Retinal pigment epithelial cell (primary cell): ENCODE measurements around the gene CNTN4.

ENCODE experiments used
- DNase-seq: peaks from one replicate; pipeline ENCODE4 v3.0.0-alpha.2; 2010; ENCODE audit warnings: low read depth
- H3K4me3 ChIP-seq: 2 replicates; pipeline ENCODE4 v1.5.1; 2011; ENCODE audit warnings: mild to moderate bottlenecking, low read length, control low read depth, moderate library complexity
- TF ChIP-seq, protein P1 (sequence below): conservative IDR thresholded peaks from 2 replicates; pipeline ENCODE4 v1.5.1; 2011; ENCODE audit warnings: low read depth, low read length, control low read depth, inconsistent platforms

CNTN4 gene

DNA sequence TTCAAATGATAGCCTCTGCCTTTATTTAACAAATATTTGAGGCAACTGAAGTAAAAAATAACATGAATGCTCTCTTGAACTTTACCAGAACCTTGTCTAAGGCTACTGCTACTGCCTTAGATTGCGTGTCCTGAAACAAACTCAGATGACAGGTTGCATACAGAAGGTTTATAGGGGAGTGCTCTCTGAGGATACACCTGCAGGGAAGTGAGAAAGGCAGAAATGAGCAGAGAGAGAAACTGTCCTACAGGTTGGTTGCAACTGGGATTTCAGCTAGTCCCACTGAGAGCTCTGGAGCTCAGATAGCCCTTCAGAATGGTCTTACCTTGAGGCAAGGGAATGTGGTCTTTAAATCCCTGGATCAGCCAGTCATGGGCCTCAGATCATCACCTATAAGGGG is 846.0 kb downstream of the CNTN4 start:
- TF ChIP-seq, protein P1, sequence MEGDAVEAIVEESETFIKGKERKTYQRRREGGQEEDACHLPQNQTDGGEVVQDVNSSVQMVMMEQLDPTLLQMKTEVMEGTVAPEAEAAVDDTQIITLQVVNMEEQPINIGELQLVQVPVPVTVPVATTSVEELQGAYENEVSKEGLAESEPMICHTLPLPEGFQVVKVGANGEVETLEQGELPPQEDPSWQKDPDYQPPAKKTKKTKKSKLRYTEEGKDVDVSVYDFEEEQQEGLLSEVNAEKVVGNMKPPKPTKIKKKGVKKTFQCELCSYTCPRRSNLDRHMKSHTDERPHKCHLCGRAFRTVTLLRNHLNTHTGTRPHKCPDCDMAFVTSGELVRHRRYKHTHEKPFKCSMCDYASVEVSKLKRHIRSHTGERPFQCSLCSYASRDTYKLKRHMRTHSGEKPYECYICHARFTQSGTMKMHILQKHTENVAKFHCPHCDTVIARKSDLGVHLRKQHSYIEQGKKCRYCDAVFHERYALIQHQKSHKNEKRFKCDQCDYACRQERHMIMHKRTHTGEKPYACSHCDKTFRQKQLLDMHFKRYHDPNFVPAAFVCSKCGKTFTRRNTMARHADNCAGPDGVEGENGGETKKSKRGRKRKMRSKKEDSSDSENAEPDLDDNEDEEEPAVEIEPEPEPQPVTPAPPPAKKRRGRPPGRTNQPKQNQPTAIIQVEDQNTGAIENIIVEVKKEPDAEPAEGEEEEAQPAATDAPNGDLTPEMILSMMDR = no peak
- no peak overlapping the region for H3K4me3 ChIP-seq
- no peak for DNase-seq

DNA sequence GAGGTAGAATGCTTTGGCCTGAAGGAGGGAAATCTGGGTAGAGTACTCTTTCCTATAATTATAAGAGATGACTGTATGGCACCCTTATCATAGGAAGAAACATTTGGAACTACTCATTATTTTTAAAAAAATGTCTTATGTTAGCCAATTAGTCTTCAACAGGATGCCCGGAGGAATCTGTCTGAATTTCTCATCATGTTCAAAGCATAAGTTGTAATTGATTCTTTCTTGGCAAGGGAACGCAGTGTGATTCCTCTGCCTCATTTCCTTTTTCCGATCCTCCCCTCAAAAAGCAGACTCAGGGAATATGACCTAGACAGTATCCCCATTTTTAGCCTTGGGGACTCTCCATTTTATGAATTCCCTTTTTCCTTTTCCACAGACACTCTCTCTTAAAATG is 846.5 kb downstream of the CNTN4 start:
- TF ChIP-seq, protein P1 = no peak

DNA sequence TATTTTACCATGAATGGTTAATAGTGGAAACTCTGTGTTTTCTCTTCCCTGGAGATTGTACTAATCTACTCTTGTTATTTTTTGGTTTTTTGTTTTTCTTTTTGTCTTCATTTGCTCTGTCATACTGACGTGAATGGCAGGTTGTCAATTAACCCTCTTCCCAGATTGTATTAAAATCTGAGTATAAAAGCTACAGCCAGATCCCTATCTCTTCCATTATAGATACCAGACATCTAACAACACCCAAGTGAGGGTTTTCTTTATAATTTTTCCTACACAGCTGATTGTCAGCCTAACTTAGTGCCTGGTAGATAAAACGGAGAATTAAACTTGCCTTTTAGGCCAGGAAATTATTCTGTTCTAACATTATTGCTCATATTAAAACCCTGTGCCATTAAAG is 848.9 kb downstream of the CNTN4 start:
- TF ChIP-seq, protein P1 = no peak
- no peak overlapping the region for H3K4me3 ChIP-seq

More for the DNA sequence above, 846.5 kb downstream of the CNTN4 start:
- no peak overlapping the region for H3K4me3 ChIP-seq
- DNase-seq = no peak

DNA sequence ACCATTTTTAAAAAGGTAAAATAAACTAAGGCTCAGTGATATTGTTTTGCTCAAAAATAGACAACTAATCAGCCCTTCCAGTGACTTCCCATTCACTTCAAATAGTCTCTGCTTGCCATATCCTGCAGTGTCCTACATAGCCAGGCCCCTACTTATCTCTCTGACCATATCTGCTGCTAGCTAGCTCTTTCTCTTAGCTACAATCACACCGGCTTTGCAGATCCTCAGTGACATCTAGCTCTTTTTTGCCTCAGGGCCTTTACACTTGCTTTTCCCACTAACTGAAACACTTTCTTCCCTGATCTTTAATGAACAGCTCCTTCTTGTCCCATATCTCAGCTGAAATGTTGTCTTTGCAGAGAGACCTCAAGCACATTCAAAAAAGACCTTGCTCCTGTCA is 850.2 kb downstream of the CNTN4 start:
- no peak overlapping the region for H3K4me3 ChIP-seq
- no peak for DNase-seq
- TF ChIP-seq, protein P1 = no peak

More for the DNA sequence above, 848.9 kb downstream of the CNTN4 start:
- DNase-seq = no peak

DNA sequence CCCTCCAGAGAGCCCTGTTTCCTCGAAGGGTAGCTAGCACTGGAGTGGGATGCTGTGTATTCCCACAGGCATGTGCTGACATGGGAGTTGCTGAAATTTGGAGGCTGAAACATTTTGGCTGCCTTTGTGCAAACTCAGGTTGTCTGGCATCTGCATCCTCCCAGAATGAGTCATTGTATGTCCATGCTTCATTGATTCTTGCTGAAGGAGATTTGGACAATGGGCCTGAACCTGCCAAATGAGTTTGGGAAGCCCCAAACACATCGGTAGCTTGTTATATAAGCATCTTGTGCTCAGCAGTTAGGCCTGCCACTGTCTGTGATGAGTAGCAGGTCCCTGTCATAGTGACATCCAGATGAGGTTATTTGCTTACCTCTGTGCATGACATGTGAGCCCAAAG is 851.5 kb downstream of the CNTN4 start:
- H3K4me3 ChIP-seq = no peak overlapping the region
- TF ChIP-seq, protein P1 = no peak
- DNase-seq = no peak

DNA sequence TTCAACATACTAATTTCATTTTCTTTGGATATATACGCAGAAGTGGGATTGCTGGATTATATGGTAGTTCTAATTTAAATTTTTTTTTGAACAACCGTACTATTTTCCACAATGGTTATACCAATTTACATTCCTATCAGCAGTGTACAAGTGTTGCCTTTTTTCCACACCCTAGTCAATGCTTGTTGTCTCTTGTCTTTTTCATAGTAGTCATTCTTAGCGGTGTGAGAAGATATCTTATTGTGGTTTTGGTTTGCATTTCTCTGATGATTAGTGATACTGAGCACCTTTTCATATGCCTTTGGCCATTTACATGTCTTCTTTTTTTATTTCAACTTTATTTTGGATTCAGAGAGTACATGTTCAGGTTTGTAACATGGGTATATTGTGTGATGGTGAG is 858.4 kb downstream of the CNTN4 start:
- DNase-seq = no peak
- TF ChIP-seq, protein P1 = no peak
- H3K4me3 ChIP-seq = no peak overlapping the region

DNA sequence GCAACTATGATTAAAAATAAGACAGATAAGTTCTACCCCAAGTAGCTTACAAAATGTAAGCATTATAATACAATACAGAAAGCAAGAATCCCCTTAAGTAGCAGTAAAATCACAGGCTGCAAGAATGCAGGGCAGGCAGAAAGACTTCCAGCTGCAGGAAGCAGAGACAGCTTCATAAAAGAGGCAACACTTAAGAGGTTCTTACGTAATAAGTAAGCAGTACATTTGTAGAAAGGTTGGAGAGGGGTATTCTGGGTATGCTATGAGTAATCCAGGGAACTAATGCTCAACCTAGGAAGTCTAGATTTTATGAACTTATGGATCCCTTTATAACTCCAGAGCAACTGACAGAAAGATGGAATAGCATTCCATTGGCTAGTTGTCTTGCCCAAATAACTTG is 859.9 kb downstream of the CNTN4 start:
- no peak overlapping the region for H3K4me3 ChIP-seq
- no peak for DNase-seq
- TF ChIP-seq, protein P1 = no peak
